Omental fat pad (tissue), 4 donors: Measurements from ENCODE around the gene NDUFA5. TPM values are rescaled to one million over a fixed set of nuclear protein-coding genes. Genes with fewer than 3 reads are reported as not detected.
"Not testable (repeated sequence)": the region's sequence is repeated elsewhere in the genome, so short reads cannot be mapped to it uniquely, and the experiment has no call there.

Experiments used
- ATAC-seq: fragments of 150-250 bp; one replicate; pipeline ENCODE4 v1.9.1; 2016; ENCODE audit warnings: mild to moderate bottlenecking, moderate library complexity; ENCODE audit not compliant: low FRiP score
- DNase-seq: peaks from one replicate; pipeline ENCODE4 v3.0.0-alpha.2; 2019; ENCODE audit warnings: low spot score
- total RNA-seq, 4 donors: library from RNA; depleted of rRNA; stranded (reverse); fragments of >200 nt; gene quantifications; one replicate each; pipeline ENCODE4 v1.1.0, GENCODE V29; 2016
- TF ChIP-seq, protein P1 (sequence below), 3 donors: fragments of 450-650 bp; IDR thresholded peaks; one replicate each; pipeline ENCODE4 v1.5.1; 2016 to 2017; ENCODE audit warnings: antibody characterized with exemption in 3 of 3, mild to moderate bottlenecking in 3 of 3, moderate library complexity in 2 of 3

Gene NDUFA5
- total RNA-seq, 4 donors from 2014 or later, result 24.6 to 42.2 (median 31.1) TPM

GRCh38 chr7:123558289-123558874, 764 bp upstream of the NDUFA5 start:
- ATAC-seq (no peak), DNase-seq (no peak)
- TF ChIP-seq, protein P1, sequence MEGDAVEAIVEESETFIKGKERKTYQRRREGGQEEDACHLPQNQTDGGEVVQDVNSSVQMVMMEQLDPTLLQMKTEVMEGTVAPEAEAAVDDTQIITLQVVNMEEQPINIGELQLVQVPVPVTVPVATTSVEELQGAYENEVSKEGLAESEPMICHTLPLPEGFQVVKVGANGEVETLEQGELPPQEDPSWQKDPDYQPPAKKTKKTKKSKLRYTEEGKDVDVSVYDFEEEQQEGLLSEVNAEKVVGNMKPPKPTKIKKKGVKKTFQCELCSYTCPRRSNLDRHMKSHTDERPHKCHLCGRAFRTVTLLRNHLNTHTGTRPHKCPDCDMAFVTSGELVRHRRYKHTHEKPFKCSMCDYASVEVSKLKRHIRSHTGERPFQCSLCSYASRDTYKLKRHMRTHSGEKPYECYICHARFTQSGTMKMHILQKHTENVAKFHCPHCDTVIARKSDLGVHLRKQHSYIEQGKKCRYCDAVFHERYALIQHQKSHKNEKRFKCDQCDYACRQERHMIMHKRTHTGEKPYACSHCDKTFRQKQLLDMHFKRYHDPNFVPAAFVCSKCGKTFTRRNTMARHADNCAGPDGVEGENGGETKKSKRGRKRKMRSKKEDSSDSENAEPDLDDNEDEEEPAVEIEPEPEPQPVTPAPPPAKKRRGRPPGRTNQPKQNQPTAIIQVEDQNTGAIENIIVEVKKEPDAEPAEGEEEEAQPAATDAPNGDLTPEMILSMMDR (IDR thresholded peaks at IDR 0.05), result no peak

GRCh38 chr7:123557016-123557397, 611 bp downstream of the NDUFA5 start:
- DNase-seq, result no peak
- TF ChIP-seq, protein P1 (IDR thresholded peaks at IDR 0.05), result no peak
- no peak for ATAC-seq

GRCh38 chr7:123555484-123555883, 2.1 kb downstream of the NDUFA5 start:
- TF ChIP-seq, protein P1 (IDR thresholded peaks at IDR 0.05), result no peak

GRCh38 chr7:123553159-123553558, 4.5 kb downstream of the NDUFA5 start:
- TF ChIP-seq, protein P1 (IDR thresholded peaks at IDR 0.05), result no peak
- ATAC-seq, result no peak
- DNase-seq, result no peak

More at GRCh38 chr7:123555484-123555883, 2.1 kb downstream of the NDUFA5 start:
- DNase-seq (no peak), ATAC-seq (no peak)

DNA sequence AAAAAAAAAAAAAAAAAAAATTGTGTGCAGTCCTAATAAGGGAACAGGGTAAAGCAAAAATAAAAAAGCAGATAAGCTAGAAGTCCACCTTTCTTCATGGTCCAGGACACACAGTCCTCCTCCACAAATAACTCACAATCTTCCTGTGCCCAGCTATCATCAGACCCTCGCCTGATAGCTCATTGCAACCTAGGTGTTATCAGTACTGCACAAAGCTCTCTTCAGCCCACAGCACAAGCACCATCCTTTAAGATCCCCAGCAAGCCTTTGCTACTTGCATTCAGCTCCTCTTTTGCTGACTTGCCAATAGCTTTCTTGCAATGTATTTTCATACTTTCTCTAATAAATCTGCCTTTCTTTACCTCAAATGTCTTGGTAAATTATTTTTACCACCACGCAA, 5.0 kb downstream of the NDUFA5 start:
- ATAC-seq, result no peak
- DNase-seq, result no peak
- TF ChIP-seq, protein P1 (IDR thresholded peaks at IDR 0.05), result no peak

- DNase-seq, ATAC-seq: not testable (repeated sequence)
Observed at GRCh38 chr7:123552134-123552533, 5.5 kb downstream of the NDUFA5 start.

DNA sequence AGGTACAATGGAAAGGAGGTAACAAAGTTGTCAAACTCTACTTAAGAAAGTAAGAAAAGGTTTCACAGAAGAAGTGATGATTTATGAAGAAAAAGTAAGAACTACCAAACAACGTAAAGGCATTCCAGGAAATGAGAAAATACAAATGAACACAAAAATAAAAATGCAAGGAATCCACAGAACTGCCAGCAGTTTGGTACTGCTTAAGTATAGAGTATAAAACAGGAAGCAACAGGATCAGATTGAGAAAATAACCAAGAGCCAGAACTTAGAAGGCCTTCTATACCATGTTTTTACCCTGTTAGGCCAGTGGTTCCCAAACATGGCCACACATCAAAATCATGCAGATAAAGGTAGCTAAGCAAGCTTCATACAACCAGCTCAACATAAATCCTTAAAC, 9.2 kb downstream of the NDUFA5 start:
- TF ChIP-seq, protein P1 (IDR thresholded peaks at IDR 0.05), result no peak
- DNase-seq, result no peak
- no peak for ATAC-seq
